ENCODE data around the gene TSPAN5.
"Not testable (repeated sequence)": the region's sequence is repeated elsewhere in the genome, so short reads cannot be mapped to it uniquely, and the experiment has no call there.

Gene TSPAN5

GRCh38 chr4:98539299-98539698, 119.1 kb downstream of the TSPAN5 start:
- in situ Hi-C loops (cut with MboI; ENCODE audit: low pct_unique_long_range_greater_than_20kb, low sequenced_read_pairs): no loop called here
- no peak for DNase-seq

GRCh38 chr4:98536631-98537030, 121.8 kb downstream of the TSPAN5 start:
- in situ Hi-C loops (cut with MboI; ENCODE audit: low pct_unique_long_range_greater_than_20kb, low sequenced_read_pairs): no loop called here
- no peak for DNase-seq

- DNase-seq; in situ Hi-C loops (cut with MboI; ENCODE audit: low pct_unique_long_range_greater_than_20kb, low sequenced_read_pairs): not testable (repeated sequence)
Measured at GRCh38 chr4:98534146-98534545, 124.3 kb downstream of the TSPAN5 start.

- in situ Hi-C loops (cut with MboI; ENCODE audit: low pct_unique_long_range_greater_than_20kb, low sequenced_read_pairs): no loop called here
- DNase-seq: no peak
Measured at GRCh38 chr4:98530572-98530971, 127.8 kb downstream of the TSPAN5 start.

GRCh38 chr4:98529970-98530569, 128.3 kb downstream of the TSPAN5 start:
- in situ Hi-C loops (cut with MboI; ENCODE audit: low pct_unique_long_range_greater_than_20kb, low sequenced_read_pairs): no loop called here

GRCh38 chr4:98528882-98529281, 129.5 kb downstream of the TSPAN5 start:
- in situ Hi-C loops (cut with MboI; ENCODE audit: low pct_unique_long_range_greater_than_20kb, low sequenced_read_pairs): no loop called here
- no peak for DNase-seq

More at GRCh38 chr4:98529970-98530569, 128.3 kb downstream of the TSPAN5 start:
- DNase-seq: no peak

- no peak for DNase-seq
- in situ Hi-C loops (cut with MboI; ENCODE audit: low pct_unique_long_range_greater_than_20kb, low sequenced_read_pairs): no loop called here
Measured at GRCh38 chr4:98527534-98528269, 130.7 kb downstream of the TSPAN5 start.

- in situ Hi-C loops (cut with MboI; ENCODE audit: low pct_unique_long_range_greater_than_20kb, low sequenced_read_pairs): no loop called here
- DNase-seq: no peak
Measured at GRCh38 chr4:98524230-98524629, 134.2 kb downstream of the TSPAN5 start.

GRCh38 chr4:98522636-98523395, 135.6 kb downstream of the TSPAN5 start:
- in situ Hi-C loops (cut with MboI; ENCODE audit: low pct_unique_long_range_greater_than_20kb, low sequenced_read_pairs): no loop called here
- DNase-seq: no peak

GRCh38 chr4:98522062-98522461, 136.3 kb downstream of the TSPAN5 start:
- in situ Hi-C loops (cut with MboI; ENCODE audit: low pct_unique_long_range_greater_than_20kb, low sequenced_read_pairs): no loop called here
- no peak for DNase-seq

GRCh38 chr4:98521486-98521885, 136.9 kb downstream of the TSPAN5 start:
- in situ Hi-C loops (cut with MboI; ENCODE audit: low pct_unique_long_range_greater_than_20kb, low sequenced_read_pairs): no loop called here
- DNase-seq: no peak

- DNase-seq: no peak
- in situ Hi-C loops (cut with MboI; ENCODE audit: low pct_unique_long_range_greater_than_20kb, low sequenced_read_pairs): no loop called here
Measured at GRCh38 chr4:98519268-98519977, 139.0 kb downstream of the TSPAN5 start.

GRCh38 chr4:98518559-98519267, 139.7 kb downstream of the TSPAN5 start:
- in situ Hi-C loops (cut with MboI; ENCODE audit: low pct_unique_long_range_greater_than_20kb, low sequenced_read_pairs): no loop called here
- no peak for DNase-seq

- in situ Hi-C loops (cut with MboI; ENCODE audit: low pct_unique_long_range_greater_than_20kb, low sequenced_read_pairs): no loop called here
- DNase-seq: no peak
Measured at GRCh38 chr4:98517218-98518021, 141.0 kb downstream of the TSPAN5 start.

GRCh38 chr4:98516441-98517217, 141.8 kb downstream of the TSPAN5 start:
- DNase-seq: no peak
- in situ Hi-C loops (cut with MboI; ENCODE audit: low pct_unique_long_range_greater_than_20kb, low sequenced_read_pairs): no loop called here

GRCh38 chr4:98516042-98516440, 142.4 kb downstream of the TSPAN5 start:
- in situ Hi-C loops (cut with MboI; ENCODE audit: low pct_unique_long_range_greater_than_20kb, low sequenced_read_pairs): no loop called here
- no peak for DNase-seq

- in situ Hi-C loops (cut with MboI; ENCODE audit: low pct_unique_long_range_greater_than_20kb, low sequenced_read_pairs): no loop called here
- DNase-seq: peak; percentile 37
Measured at GRCh38 chr4:98515470-98515809, 143.0 kb downstream of the TSPAN5 start.
